HG03558 (cell line): ENCODE results near the gene XCL2.

ENCODE experiments used
- ATAC-seq: cut with Tn5 transposase; IDR thresholded peaks from one replicate; pipeline ENCODE4 v1.9.1; 2021; ENCODE audit warnings: moderate number of reproducible peaks; ENCODE audit not compliant: unreplicated experiment; ENCODE audit errors: extremely low read depth

XCL2 gene

DNA sequence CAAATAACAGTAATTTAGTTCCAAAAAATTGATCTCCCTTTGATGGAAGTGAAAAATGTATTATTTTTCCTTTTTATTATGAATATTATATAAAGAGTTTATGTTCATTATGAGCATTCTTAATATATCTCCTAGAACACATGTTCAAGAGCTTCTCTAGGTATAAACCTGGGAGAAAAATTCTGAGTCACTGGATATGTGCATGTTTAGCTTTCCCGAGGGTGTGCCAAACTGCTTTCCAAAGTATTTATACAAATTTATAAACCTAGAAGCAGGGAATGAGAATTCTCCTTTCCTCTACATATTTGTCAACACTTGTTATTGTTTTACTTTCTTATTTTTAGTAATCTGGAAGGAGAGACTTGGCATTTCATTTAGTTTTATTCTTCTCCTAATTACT, 25.0 kb downstream of the XCL2 start:
- no peak for ATAC-seq

DNA sequence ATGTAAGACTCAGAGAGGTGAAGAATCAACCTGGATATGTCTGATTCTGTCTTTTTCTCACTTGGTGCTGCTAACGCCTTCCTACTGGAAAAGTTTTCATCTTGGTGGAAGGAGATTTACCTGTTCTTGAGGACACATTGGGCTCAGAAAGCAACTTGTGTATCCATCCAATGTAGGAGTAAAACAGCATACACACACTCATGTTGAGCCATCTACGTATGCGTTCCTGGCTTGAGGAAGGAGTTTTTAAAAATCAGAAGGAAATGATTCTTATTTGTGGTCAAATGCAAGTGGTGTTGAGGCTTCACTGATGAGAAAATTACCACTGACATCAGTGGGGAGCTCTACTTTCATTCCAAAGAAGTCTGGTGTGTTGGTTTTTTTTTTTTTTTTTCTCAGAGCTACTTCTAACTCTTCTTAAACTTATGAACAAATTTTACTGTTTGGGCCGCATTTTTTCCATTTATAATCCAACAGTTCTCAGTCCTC, 25.6 kb downstream of the XCL2 start:
- no peak for ATAC-seq

DNA sequence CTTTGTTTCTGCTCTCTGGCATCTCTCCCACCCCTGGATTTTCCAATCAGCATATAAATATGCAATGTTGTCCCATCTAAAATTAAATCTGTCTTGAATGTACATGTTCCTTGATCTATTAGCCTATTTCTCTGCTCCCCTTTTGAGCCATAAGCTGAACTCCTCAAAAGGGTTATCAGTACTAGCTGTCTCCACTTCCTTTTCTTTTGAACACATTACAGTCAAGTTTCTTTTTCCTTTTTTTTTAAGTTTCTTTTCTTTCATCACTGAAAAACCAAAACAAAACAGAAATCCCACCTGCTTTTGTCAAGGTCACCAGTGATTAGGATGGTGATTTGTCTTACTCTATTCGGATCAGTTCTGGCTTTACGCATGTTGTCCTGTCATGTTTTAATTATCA, 29.3 kb downstream of the XCL2 start:
- ATAC-seq: no peak

DNA sequence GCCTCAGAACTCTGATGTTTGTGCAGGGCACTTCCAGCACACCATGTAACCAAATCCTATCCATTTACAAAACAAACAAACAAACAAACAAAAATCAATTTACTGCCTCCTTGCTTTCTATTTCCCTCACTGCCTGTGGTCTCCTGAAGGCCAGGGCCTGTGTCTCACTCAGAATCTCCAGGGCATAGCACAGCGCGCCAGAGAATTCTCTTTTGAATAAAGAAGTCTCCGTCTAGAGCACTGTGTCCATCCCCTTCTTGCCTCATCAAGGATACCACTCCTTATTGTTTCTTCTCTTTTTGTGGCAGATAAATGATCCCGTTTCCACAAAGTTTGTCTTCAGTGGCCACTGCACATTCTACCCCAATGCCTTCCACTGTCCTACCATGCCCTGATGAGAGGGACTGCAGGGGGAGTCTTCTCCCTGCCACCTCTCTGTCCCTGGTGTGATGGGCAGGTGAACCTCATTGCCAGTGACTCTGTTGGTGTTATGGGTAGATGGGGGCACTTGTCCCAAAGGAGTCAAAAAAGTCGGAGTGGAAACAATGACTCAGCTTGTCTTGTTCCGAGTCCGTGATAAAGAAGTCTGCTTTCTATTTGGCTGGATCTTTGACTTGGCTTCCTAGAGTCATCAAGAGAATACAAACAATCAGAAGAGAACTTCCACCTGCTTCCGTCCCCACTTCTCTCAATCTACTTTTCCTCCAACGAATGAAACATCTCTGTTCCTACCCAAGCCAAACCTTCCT, 30.0 kb downstream of the XCL2 start:
- ATAC-seq: no peak

DNA sequence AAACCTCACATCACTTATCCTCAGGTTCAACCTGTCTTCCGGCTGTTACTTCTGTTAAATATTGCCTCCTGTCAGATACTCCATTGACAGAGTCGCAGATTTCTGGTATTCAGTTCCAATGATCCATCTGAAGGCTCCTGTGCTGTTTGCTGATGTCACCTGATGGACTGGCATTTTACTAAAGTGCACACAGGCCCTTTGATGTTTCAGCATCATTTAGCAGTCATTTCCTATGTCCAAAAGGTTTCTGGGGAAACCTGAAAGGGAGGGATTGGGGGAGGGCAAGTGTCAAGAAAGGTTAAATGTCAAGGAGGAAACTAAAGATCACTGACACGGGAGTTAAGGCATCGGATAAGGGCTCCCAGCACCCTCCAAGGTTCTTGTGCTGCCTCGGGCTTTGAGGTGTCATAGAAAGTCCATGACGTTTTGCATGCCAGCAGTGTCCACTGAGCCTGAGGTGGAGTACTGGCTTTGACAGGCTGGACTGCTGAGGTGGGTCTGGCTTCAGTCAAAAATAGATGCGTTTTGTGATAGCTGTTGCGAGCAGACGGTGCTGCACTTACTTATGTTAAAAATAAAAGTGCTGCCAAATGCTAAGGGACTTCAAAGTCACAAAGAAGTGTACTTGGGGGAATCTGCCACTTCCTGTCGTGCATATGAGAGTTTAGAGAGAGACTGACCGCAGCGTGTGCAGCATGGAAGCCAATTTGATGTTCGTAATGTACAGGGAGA, 30.8 kb downstream of the XCL2 start:
- no peak for ATAC-seq

DNA sequence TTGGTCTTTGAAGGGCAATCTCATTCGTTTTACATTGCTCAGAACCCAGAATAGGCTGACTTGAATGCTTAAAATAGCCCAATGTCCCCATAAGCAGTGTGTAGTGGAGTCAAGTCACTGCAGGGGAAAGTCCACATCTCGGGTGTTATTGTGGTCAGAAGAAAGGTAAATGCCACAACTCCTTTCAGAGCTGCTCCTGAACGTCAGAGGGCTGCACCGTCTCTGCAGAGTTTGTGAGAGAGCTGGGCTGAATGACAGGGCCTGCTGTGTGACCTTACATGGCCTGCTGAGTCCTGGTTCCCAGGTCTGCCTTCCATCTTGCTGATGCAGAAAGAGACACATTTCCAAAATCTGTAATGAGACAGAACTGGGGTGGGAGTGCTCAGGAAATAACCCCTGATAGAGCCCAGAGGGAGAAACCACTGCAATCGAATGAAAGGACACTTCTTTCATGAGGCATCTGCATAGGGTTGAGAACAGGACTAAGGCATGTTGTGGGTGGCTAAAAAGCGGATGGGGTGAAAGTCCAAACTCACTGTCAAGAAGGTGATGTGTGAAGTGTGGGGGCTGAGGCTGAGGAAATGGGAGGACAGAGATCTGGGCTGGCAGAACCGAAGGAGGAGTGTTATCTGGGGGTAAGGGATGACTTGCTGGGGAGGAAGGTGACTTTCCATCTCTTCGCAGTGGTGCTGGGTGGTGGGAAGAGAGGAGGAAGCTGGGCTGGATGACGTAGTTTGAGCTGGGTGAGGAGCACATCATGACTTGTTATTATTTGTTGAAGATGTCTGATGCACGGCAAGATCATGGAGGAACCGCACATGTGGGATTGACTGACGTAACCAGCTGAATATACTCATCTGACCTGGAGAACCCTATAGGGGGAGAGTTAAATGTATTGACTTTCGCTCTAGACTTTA, 33.7 kb downstream of the XCL2 start:
- no peak for ATAC-seq

DNA sequence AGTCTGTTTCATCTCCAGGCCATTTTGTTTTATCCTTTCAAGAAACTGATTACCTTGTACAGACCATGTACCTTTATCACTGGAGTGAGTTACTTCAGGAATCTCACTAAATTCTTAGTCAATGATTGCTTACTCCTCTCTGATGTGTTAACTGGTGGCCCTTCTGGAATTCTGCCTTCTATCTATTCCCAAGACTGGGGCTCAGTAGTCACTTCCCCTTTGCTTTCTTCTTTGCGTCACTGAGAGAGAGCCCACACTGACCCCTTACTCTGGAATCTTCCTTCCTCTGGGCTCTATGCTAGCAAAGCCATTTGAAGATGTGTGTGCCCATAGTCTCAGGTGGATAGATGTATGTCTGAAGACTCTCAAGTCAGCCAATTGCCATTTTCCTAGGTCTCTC, 34.6 kb downstream of the XCL2 start:
- ATAC-seq: no peak

DNA sequence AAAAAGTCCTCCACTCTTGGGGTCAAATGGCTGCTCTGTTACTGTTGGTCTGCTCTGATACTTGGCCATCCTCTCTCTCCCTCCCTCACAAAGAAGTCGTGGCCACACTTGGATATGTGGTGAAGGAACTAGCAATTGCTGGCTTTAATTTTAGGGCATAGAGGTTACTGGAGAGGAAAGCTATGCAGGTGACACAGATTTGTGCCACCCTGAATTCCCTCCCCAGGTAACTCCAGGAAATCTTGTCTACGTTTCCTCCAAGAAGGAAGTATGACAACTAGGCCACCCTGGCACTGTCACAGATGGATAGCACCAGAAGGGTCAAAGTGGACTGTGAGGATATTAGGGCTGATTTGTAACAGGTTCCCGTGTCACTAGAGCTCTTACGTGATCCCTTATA, 36.0 kb downstream of the XCL2 start:
- ATAC-seq: no peak

DNA sequence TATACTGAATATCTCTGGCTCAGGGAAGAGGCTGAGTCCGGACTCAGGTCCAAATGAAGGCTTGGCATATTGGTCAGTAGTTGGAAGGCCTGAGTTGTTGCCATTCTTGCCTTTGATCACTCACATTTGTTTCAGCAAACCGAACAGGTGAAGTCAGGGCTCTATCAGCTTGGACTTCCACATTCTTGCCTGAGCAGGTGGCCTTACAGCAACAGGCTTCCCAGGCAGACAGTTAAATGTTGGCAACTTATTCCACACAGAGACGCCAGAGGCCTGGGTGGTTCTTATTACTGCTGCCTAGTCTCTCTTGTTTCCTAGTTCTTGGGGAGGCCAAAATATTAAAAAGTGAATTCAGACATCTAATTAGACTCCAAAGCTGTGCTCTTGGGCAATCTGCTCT, 36.6 kb downstream of the XCL2 start:
- no peak for ATAC-seq

DNA sequence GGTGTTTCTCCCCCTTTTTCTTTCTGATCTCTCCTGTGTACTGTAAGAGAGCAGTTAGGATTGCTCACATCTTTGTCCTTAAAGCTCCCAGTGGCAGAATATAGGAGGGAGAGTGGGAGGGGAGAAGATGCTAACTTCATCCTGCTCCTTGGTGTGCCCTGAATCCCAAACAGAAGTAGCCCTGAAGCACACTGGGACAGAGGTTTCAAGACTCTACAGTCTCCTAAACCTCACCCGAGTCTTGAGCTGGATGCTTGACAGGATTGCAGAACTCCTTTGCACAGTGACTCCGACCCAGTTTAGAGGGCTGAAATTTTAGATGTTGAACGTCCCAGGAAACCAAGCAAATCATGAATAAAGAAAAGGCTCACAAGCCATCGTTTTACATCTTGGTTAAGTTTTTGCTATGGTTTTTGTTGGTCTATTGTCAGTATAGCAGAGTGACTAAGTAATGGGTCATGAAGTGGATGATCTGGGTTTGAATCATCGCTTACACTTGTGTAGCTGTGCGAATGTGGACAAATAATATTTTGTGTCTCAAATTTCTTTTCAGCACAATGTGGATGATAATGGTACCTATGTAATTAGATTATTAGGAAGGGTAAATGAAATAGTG, 37.5 kb downstream of the XCL2 start:
- no peak for ATAC-seq

DNA sequence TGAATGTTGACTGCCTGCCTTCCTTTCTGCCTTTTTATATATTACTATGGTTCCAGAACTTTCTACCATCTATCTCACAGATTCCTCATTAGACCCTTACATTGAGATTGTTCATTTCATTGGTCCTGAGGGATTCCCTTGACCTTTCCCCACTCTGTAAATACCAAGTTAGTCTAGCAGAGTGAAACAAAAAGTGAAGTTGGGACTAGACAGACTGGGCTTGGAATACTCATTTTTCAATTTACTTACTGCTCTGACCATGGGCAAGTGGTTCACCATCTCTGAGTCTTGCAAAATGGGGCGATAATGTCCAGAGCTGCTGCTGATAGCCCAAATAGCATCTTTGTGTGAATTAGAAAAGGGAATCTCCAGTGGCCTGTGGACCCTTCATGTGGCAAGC, 38.8 kb downstream of the XCL2 start:
- ATAC-seq: no peak

DNA sequence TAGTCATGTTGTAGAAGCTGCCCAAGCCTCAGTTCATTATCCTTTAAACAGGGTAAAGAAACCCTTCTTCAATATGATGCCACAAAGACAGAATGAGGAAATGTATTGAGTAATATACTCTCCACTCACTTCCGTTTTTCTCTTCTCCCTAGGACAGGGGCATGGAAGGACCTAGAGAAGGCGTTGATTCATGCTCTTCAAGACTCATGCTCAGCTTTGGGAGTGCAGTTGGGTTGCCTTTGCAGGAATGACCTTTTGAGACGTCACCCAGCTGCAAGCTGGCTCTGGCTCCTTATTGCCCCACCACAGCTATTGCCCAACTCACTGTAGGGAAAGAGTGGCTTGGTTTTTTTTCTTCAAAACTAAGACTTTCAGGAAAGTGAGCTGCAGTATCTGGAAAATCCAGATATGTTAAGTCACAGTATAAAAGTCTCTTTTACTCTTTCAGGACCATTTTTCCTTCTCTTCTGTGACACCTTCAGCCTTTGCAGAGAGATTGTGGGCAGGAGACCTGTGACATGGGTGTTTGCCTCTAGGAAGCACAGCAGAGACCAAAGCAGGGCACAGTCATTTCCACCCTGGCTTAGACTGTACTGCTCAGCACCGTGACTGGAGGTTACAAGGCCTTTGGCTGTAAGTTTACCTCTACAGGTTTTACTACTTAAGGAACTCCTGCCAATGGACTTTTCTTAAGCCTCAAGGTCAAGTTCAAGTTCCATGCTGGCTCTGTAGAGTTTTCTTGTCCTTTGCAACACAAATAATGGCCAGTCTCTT, 39.5 kb downstream of the XCL2 start:
- ATAC-seq: no peak

DNA sequence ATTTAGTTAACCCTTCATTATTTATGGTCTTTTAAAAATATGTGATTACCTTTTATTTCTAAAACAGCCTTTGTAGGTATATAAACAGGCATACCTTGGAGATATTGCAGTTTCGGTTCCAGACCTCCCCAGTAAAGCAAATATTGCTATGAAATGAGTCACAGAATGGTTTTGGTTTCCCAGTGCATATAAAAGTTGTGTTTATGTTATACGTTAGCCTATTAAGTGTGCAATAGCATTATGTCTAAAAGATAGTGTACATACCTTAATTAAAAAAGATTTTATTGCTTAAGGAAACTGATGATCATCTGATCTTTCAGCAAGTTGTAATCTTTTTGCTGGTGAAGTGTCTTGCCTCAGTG, 44.1 kb downstream of the XCL2 start:
- no peak for ATAC-seq

DNA sequence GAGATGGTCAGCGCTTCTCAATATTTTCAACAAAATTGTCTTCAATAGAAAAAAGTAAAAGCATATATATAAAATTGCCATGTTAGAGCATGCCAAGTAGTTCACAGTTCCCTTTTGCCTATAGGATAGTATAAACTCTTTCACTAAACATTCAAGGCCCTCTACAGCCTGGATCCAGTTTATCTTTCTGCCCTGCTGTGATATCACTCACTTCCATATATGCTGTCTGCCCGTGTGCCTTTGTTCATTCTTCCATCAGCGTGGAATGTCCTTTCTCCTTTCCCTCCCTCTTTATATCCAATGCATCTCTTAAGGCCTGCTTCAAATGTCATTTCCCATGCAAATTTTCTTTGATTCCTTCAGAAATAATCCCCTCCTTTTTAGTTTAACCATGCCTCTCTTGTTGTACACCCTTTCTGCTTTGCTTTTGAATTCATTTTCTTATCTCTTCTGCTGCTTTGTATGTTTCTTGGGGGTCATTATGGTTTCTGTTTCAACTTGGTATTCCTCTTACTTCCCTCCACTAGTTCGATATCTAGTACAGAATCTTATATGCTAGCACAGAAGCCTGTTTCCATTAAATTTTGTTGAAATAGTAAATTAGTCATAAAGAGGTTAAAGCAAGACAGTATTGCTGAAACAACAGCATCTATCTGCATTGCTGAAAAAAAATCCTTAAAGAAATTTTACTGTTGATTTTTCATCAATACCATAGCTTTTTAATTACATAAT, 44.7 kb downstream of the XCL2 start:
- no peak for ATAC-seq

DNA sequence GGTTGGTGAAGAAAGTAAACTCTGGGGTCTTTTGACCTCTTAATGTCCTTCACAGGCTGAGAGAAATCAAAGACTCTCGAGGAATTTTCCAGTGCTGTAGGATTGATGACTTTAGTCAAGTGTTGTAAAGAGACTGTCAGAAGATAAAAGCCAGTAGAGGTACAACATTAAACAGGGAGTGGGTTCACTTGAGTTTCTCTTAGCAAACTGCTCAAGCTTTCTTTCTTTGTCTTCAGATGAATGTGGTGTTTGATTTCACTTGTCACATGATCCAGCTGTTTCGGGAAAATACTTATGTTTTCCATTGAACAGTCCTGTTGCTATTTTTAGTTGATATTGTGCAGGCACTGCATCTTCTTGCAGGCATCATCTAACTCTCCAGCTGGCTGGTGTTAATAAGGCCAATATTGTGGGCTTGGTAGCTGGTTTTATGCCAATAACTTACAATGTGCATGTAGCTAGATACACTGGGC, 45.6 kb downstream of the XCL2 start:
- ATAC-seq: no peak

DNA sequence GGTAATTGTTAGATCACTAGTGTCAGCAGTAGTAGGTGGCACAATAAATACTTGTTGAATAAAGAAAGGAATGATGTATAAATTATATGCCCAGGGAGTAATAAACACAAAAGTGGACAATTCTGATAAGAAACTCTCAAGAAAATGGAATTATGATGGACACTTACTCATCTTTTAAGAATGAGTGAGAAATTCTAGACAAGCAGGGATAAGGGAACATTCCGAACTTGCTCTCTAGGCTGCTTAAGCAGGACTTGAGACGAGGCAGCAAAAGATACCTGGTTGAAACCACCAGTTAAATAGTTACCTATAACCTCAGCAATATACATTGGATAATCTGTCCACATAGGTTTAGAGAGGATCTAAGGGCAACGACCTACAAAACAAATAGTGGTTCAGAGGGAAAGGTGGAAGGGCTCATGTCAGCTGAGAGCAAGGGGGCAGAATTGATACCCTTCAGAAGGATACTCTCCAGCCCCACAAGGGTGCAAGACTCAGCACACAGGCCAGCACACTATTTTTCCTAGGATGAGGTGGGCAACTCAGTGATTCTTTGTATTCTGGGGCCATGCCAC, 46.3 kb downstream of the XCL2 start:
- ATAC-seq: no peak

DNA sequence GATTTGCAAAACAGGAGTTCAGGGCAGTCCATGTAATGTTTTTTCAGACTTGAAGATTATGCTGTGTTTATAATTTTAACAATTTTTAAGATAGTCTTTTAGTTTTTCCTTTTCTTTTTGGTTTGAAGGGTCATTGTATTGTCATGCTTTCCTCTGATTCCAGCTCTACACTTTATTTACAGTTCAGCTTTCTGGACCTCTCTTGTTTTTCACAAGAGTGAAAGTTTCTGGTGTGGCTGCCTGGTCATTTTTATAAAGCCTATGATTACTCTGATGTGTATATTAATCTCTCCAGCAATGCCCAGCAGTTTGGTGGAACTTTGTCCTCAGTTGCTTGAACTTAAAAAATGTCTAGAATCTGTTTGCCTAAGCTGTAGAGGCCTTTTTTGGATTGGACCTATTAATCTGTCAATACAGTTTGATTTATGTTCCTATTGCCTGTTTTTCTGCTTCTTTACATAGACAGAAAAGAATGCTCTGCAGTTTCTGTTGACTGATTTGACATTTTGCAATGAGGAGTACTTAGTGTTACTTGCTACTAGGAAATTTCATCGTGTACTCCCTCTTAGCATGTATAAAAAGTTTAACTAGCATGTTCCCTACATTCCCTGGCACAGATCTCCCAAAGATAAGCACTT, 52.2 kb downstream of the XCL2 start:
- ATAC-seq: no peak
